MCF 10A (cell line): ENCODE data around the gene KCNC2. TPM values are rescaled to one million over a fixed set of nuclear protein-coding genes. Genes with fewer than 3 reads are reported as not detected.

Experiments used
- BruUV-seq: library from RNA; stranded (reverse); fragments of 400-500 nt; replicated peaks from 2 replicates; lab custom pipeline; 2021; lab: Mats Ljungman, UMichigan
- CTCF ChIA-PET: fragments of 300-600 bp; sonication (Branson Sonifier 250); formaldehyde crosslinking; extraction: SDS; loops from one replicate; lab custom pipeline; 2021; ENCODE audit warnings: antibody characterized with exemption, inconsistent platforms; lab: Yijun Ruan, JAX
- POLR2A ChIA-PET: fragments of 300-600, 350-650 bp; sonication (Branson Sonifier 250); formaldehyde crosslinking; extraction: SDS; loops from one replicate; lab custom pipeline; 2020; ENCODE audit warnings: antibody characterized with exemption, inconsistent platforms; lab: Yijun Ruan, JAX
- DNase-seq: peaks from one replicate; pipeline ENCODE4 v3.0.0-alpha.2; 2018; ENCODE audit not compliant: unreplicated experiment
- H3K27ac Mint-ChIP-seq: one replicate; pipeline ENCODE4 v1.8.0; 2022; ENCODE audit warnings: mild to moderate bottlenecking, low read depth, mixed read lengths; ENCODE audit not compliant: unreplicated experiment
- H3K27me3 Mint-ChIP-seq: one replicate; pipeline ENCODE4 v1.8.0; 2022; ENCODE audit warnings: mixed read lengths; ENCODE audit not compliant: insufficient read depth, unreplicated experiment
- H3K36me3 Mint-ChIP-seq: one replicate; pipeline ENCODE4 v1.8.0; 2022; ENCODE audit warnings: mild to moderate bottlenecking, moderate library complexity, mixed read lengths; ENCODE audit not compliant: insufficient read depth, unreplicated experiment
- H3K4me1 Mint-ChIP-seq: one replicate; pipeline ENCODE4 v1.8.0; 2022; ENCODE audit warnings: mixed read lengths; ENCODE audit not compliant: insufficient read depth, unreplicated experiment
- H3K4me3 Mint-ChIP-seq: one replicate; pipeline ENCODE4 v1.8.0; 2022; ENCODE audit warnings: mild to moderate bottlenecking, moderate library complexity, mixed read lengths; ENCODE audit not compliant: unreplicated experiment
- H3K9me3 Mint-ChIP-seq: one replicate; pipeline ENCODE4 v1.8.0; 2022; ENCODE audit warnings: mixed read lengths; ENCODE audit not compliant: unreplicated experiment
- CTCF ChIP-seq: fragments of 200-600 bp; IDR thresholded peaks from one replicate; pipeline ENCODE4 v1.8.0; 2022; ENCODE audit warnings: antibody characterized with exemption, mild to moderate bottlenecking; ENCODE audit not compliant: unreplicated experiment
- intact Hi-C: fragments of 100-400 bp; cut with micrococcal nuclease; formaldehyde crosslinking; loops from 2 replicates; pipeline ENCODE4 v1.14.1; 2022
- total RNA-seq: library from RNA; stranded (reverse); gene quantifications from 2 replicates; pipeline ENCODE4 v1.2.3, GENCODE V29; 2022

The KCNC2 gene
- total RNA-seq, 1 experiment from 2014 or later: not detected

GRCh38 chr12:75047885-75048525 is 161.6 kb downstream of the KCNC2 start:
- H3K27ac Mint-ChIP-seq: no peak overlapping the region
- H3K27me3 Mint-ChIP-seq: no peaks in the 10 kb centered on the region
- H3K4me3 Mint-ChIP-seq: no peak overlapping the region

DNA sequence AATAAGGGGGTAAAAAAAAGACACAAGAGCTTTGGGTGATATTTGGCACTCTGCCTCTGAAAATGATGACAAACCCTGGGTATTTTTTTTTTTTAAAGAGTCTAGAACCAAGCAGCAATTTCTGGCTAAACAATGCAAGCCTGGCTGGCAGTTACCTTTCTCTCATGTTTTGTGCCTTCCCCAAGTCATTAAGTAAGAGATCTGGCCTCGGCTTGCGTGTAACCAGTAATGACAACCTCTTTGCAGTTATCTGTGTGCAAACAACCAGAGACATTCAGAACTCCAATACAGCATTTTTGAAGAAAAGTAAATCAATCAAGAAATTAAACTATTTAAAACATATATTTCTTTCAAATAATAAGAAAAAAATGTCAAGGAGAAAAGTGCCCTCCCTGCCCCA is 167.5 kb downstream of the KCNC2 start:
- no peak for TF ChIP-seq CTCF
- Mint-ChIP-seq H3K36me3 (no peaks in the 10 kb centered on the region), H3K4me1 (no peaks in the 10 kb centered on the region), H3K4me3 (no peak overlapping the region), H3K27me3 (no peaks in the 10 kb centered on the region), H3K27ac (no peak overlapping the region), H3K9me3 (no peaks in the 10 kb centered on the region)
- no TSS peak for BruUV-seq
- POLR2A ChIA-PET: no interaction called here
- intact Hi-C loops: no loop called here
- CTCF ChIA-PET: interaction anchor here (0.6 kb wide), 2 partner anchors 626 to 975 kb away, joined by 3 to 4 read pairs; no protein-coding TSS in a partner anchor
- DNase-seq: no peak

More at GRCh38 chr12:75047885-75048525, 161.6 kb downstream of the KCNC2 start:
- CTCF ChIA-PET: no interaction called here
- H3K4me1 Mint-ChIP-seq: no peaks in the 10 kb centered on the region
- DNase-seq: no peak
- POLR2A ChIA-PET: interaction anchor here (0.5 kb wide), 1 partner anchor 189 kb away, joined by 3 read pairs; no protein-coding TSS in a partner anchor
- TF ChIP-seq CTCF: no peak
- intact Hi-C loops: no loop called here
- BruUV-seq: no TSS peak
- no peaks in the 10 kb centered on the region for H3K36me3 Mint-ChIP-seq
- H3K9me3 Mint-ChIP-seq: no peaks in the 10 kb centered on the region

DNA sequence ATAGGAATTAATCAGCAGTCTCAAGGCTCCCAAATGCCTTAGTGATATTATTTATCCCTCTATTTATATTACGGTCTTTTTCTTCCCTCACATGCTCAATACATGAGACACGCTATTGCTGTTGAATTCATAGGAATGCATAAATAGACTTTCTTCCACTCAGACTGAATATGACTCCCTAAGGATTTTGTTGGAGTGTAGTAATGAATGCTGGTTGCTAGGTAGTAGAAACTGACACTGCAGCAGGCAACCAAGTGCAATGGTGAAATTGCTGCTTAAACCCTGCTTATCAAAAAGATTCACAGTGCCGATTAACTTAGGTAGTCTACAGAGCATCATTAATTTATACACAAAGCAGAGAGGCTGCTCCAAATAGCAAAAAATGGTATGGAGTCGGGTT is 168.2 kb downstream of the KCNC2 start:
- intact Hi-C loops: no loop called here
- ChIA-PET CTCF (interaction anchor here (0.6 kb wide), 1 partner anchor 625 kb away, joined by 4 read pairs; no protein-coding TSS in a partner anchor), POLR2A (no interaction called here)
- BruUV-seq: no TSS peak
- H3K4me3 Mint-ChIP-seq: no peak overlapping the region
- H3K4me1 Mint-ChIP-seq: no peaks in the 10 kb centered on the region
- H3K36me3 Mint-ChIP-seq: no peaks in the 10 kb centered on the region
- no peak overlapping the region for H3K27ac Mint-ChIP-seq
- no peaks in the 10 kb centered on the region for H3K27me3 Mint-ChIP-seq
- H3K9me3 Mint-ChIP-seq: no peaks in the 10 kb centered on the region
- TF ChIP-seq CTCF: no peak
- DNase-seq: no peak

DNA sequence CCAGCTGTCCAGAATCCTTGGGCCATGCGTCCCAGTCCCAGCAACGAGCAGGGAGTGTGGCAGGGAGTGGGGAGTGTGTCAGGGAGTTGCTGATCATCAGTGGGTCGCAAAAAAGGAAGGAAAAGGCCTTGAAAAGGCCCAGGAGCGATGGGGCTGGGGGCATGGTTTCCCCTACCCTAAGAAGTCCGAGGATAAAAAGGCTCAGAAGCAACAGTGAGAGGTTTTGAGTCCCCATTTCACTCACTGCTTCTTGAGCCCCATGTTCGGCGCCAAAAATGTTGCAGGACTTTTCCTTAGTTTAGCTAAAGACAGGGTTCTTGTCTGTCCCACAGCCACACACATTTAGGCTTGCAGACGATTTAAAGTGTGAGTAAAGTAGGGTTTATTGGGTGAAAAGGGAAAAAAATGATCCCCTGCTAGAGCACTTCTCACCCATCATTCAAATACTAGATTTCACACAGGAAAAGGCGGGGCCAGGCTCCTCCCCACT is 189.5 kb downstream of the KCNC2 start:
- intact Hi-C loops: no loop called here
- TF ChIP-seq CTCF: no peak
- H3K36me3 Mint-ChIP-seq: no peaks in the 10 kb centered on the region
- BruUV-seq: no TSS peak
- H3K27me3 Mint-ChIP-seq: no peaks in the 10 kb centered on the region
- no peak overlapping the region for H3K4me3 Mint-ChIP-seq
- peak; percentile 9 for DNase-seq
- peaks cover 17% of the 10 kb centered on the region for H3K9me3 Mint-ChIP-seq
- no peak overlapping the region for H3K27ac Mint-ChIP-seq
- H3K4me1 Mint-ChIP-seq: no peaks in the 10 kb centered on the region
- POLR2A ChIA-PET: no interaction called here
- CTCF ChIA-PET: no interaction called here
